K562 (cell line): Measurements from ENCODE around the gene CELA3A. TPM values are rescaled to one million over a fixed set of nuclear protein-coding genes. Genes with fewer than 3 reads are reported as not detected.

Experiments
- BCOR ChIP-seq: fragments of 450-650 bp; IDR thresholded peaks from 2 replicates; pipeline ENCODE4 v1.6.1; 2016
- CREB5 ChIP-seq: fragments of 250-450 bp; sonication (Bioruptor Pico); IDR thresholded peaks from 2 replicates; pipeline ENCODE4 v1.5.0; 2020; ENCODE audit warnings: mild to moderate bottlenecking
- GATA2 ChIP-seq: sonication (generic); formaldehyde crosslinking; IDR thresholded peaks from 2 replicates; pipeline ENCODE4 v1.4.0; 2020; ENCODE audit warnings: mild to moderate bottlenecking, missing genetic modification reagents
- KLF16 ChIP-seq: IDR thresholded peaks from 2 replicates; pipeline ENCODE4 v1.6.1; 2016; ENCODE audit warnings: antibody characterized with exemption
- MGA ChIP-seq: fragments of 450-650 bp; IDR thresholded peaks from 2 replicates; pipeline ENCODE4 v1.6.1; 2016; ENCODE audit warnings: mild to moderate bottlenecking, moderate library complexity
- MTF1 ChIP-seq: fragments of 250-450 bp; sonication (Bioruptor Pico); IDR thresholded peaks from 2 replicates; pipeline ENCODE4 v1.9.0; 2021; ENCODE audit warnings: moderate library complexity, mild to moderate bottlenecking, inconsistent platforms, borderline replicate concordance
- NFATC3 ChIP-seq: fragments of 450-650 bp; IDR thresholded peaks from 2 replicates; pipeline ENCODE4 v1.6.1; 2017; ENCODE audit warnings: mild to moderate bottlenecking
- RFX1 ChIP-seq: fragments of 450-650 bp; IDR thresholded peaks from 2 replicates; pipeline ENCODE4 v1.6.1; 2016; ENCODE audit warnings: mild to moderate bottlenecking, moderate library complexity
- polyA plus RNA-seq, 8 experiments: library from polyadenylated mRNA; depleted of rRNA in 4 of 8; stranded (reverse) in 5 of 8; unstranded in 3 of 8; fragments of >200 nt; fragmentation: Nextera tagmentation in 2 of 8; fragmentation: Illumina TruSeq in 1 of 8; extraction: Ambion mirVana in 2 of 8; extraction: Trizol in 1 of 8; gene quantifications; 2 replicates each; pipeline versions ENCODE4 v1.2.1 to v1.2.3, GENCODE V29; 2011 to 2014; ENCODE audit warnings: inconsistent platforms in 1 of 8, missing spikeins in 1 of 8
- total RNA-seq, 7 experiments: library from RNA; depleted of rRNA in 6 of 7; stranded (reverse); fragments of >200 nt in 6 of 7; fragmentation: Illumina TruSeq in 2 of 7; extraction: Trizol in 2 of 7; gene quantifications; 2 replicates each; pipeline versions ENCODE4 v1.2.1 to v1.2.3, GENCODE V29; 2011 to 2021; ENCODE audit warnings: low replicate concordance in 1 of 7

CELA3A gene
- total and polyA plus RNA-seq, 9 of the 15 experiments (the other 6 are each of a cell fraction or from before 2014, with no cell fraction given), result 5.4 TPM; not detected in 8

- TF ChIP-seq MGA (peak; percentile 56), KLF16 (no peak), RFX1 (no peak), BCOR (no peak), CREB5 (CRISPR knock-in tag) (no peak), MTF1 (CRISPR knock-in tag) (no peak), GATA2 (CRISPR knock-in tag) (0 out of 2 replicates have a peak, but pooled peaks have one; percentile 40), NFATC3 (no peak)
Observed at GRCh38 chr1:22051607-22052114, 50.2 kb downstream of the CELA3A start (continued).
